ENCODE data around the gene SP7.

- TF ChIP-seq POLR2AphosphoS5 (IDR thresholded peaks at IDR 0.05; ENCODE audit: low read depth, low read length): no peak
- TF ChIP-seq, protein P1, sequence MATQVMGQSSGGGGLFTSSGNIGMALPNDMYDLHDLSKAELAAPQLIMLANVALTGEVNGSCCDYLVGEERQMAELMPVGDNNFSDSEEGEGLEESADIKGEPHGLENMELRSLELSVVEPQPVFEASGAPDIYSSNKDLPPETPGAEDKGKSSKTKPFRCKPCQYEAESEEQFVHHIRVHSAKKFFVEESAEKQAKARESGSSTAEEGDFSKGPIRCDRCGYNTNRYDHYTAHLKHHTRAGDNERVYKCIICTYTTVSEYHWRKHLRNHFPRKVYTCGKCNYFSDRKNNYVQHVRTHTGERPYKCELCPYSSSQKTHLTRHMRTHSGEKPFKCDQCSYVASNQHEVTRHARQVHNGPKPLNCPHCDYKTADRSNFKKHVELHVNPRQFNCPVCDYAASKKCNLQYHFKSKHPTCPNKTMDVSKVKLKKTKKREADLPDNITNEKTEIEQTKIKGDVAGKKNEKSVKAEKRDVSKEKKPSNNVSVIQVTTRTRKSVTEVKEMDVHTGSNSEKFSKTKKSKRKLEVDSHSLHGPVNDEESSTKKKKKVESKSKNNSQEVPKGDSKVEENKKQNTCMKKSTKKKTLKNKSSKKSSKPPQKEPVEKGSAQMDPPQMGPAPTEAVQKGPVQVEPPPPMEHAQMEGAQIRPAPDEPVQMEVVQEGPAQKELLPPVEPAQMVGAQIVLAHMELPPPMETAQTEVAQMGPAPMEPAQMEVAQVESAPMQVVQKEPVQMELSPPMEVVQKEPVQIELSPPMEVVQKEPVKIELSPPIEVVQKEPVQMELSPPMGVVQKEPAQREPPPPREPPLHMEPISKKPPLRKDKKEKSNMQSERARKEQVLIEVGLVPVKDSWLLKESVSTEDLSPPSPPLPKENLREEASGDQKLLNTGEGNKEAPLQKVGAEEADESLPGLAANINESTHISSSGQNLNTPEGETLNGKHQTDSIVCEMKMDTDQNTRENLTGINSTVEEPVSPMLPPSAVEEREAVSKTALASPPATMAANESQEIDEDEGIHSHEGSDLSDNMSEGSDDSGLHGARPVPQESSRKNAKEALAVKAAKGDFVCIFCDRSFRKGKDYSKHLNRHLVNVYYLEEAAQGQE (IDR thresholded peaks at IDR 0.05; ENCODE audit: insufficient read depth in 1 of 2, low read depth in 2 of 2, low read length in 2 of 2): no peak
- no peak for TF ChIP-seq TAF1 (IDR thresholded peaks at IDR 0.05; ENCODE audit: borderline replicate concordance, insufficient read depth, low read length)
- TF ChIP-seq SIN3A (IDR thresholded peaks at IDR 0.05; ENCODE audit: borderline replicate concordance, insufficient read depth, low read length): no peak
Measured at GRCh38 chr12:53325511-53326061, 10.6 kb downstream of the SP7 start.
